GM12878 (cell line): ENCODE results near the gene TTC23L. TPM values are rescaled to one million over a fixed set of nuclear protein-coding genes. Genes with fewer than 3 reads are reported as not detected.

Experiments used
- ATAC-seq: fragments of 200-7000 bp; cut with Tn5 transposase; 3 replicates; pipeline ENCODE4 v1.9.1; 2020; ENCODE audit warnings: mild to moderate bottlenecking, moderate library complexity
- BruUV-seq: library from RNA; stranded (reverse); fragments of 400-500 nt; replicated peaks from 2 replicates; lab custom pipeline; 2021; lab: Mats Ljungman, UMichigan
- CTCF ChIA-PET: fragments of 300-600 bp; sonication (Branson Sonifier 250); formaldehyde crosslinking; extraction: SDS; loops from one replicate; lab custom pipeline; 2021; ENCODE audit warnings: inconsistent platforms; lab: Yijun Ruan, JAX
- POLR2A ChIA-PET: fragments of 350-600 bp; formaldehyde crosslinking; extraction: SDS; loops from one replicate; lab custom pipeline; 2021; ENCODE audit warnings: inconsistent platforms; lab: Charles Lee
- RAD21 ChIA-PET: fragments of 300-600 bp; sonication (Branson Sonifier 250); formaldehyde crosslinking; loops from one replicate; lab custom pipeline; 2023; ENCODE audit warnings: antibody characterized with exemption; ENCODE audit not compliant: unreplicated experiment; lab: Charles Lee
- SMC1A ChIA-PET: fragments of 300-600 bp; sonication (Branson Sonifier 250); formaldehyde crosslinking; loops from one replicate; lab custom pipeline; 2023; ENCODE audit not compliant: unreplicated experiment, uncharacterized antibody; lab: Charles Lee
- DNase-seq: peaks from one replicate; pipeline ENCODE4 v3.0.0-alpha.2; 2011; ENCODE audit warnings: low read depth, low spot score
- FAIRE-seq: peaks from 3 replicates; lab custom pipeline; 2011; peaks lifted over from hg19 to GRCh38; lab: Jason Lieb, UNC
- H2AFZ ChIP-seq: 2 replicates; pipeline ENCODE4 v1.6.0; 2011; ENCODE audit warnings: low read depth, low read length, control low read depth; ENCODE audit not compliant: control insufficient read depth
- H3K27ac ChIP-seq: 2 replicates; pipeline ENCODE4 v1.5.1; 2011; ENCODE audit warnings: control low read depth; ENCODE audit not compliant: control insufficient read depth, insufficient read depth
- H3K27me3 ChIP-seq, 2 experiments: replicated peaks in 1 of 2; 2 replicates each; pipeline versions ENCODE4 v1.6.0 to v1.6.1; 2011; ENCODE audit warnings: low read length in 1 of 2; ENCODE audit not compliant: control insufficient read depth in 2 of 2, insufficient read depth in 2 of 2
- H3K36me3 ChIP-seq, 2 experiments: 2 replicates each; pipeline ENCODE4 v1.5.1; 2011; ENCODE audit warnings: low read length in 1 of 2; ENCODE audit not compliant: control insufficient read depth in 2 of 2, insufficient read depth in 2 of 2
- H3K4me1 ChIP-seq: 2 replicates; pipeline ENCODE4 v1.6.1; 2011; ENCODE audit warnings: mild to moderate bottlenecking, low read length, moderate library complexity, mixed read lengths; ENCODE audit not compliant: control insufficient read depth, insufficient read depth
- H3K4me2 ChIP-seq: 2 replicates; pipeline ENCODE4 v1.6.0; 2011; ENCODE audit warnings: control low read depth; ENCODE audit not compliant: control insufficient read depth, insufficient read depth
- H3K4me3 ChIP-seq: fragments of 200-600 bp; sonication (generic); 2 replicates; pipeline ENCODE4 v1.5.1; 2016
- H3K79me2 ChIP-seq: 2 replicates; pipeline ENCODE4 v1.6.0; 2011; ENCODE audit warnings: low read length; ENCODE audit not compliant: control insufficient read depth, insufficient read depth
- H3K9ac ChIP-seq: 2 replicates; pipeline ENCODE4 v1.8.0; 2011; ENCODE audit warnings: low read length, control low read depth, mixed read lengths; ENCODE audit not compliant: control insufficient read depth, insufficient read depth
- H3K9me3 ChIP-seq: replicated peaks from 3 replicates; pipeline ENCODE4 v1.5.1; 2011; ENCODE audit warnings: mild to moderate bottlenecking, low read length; ENCODE audit not compliant: control insufficient read depth, insufficient read depth
- H4K20me1 ChIP-seq: 2 replicates; pipeline ENCODE4 v1.6.0; 2011; ENCODE audit not compliant: control insufficient read depth, insufficient read depth
- BCLAF1 ChIP-seq: fragments of 450-650 bp; IDR thresholded peaks from 2 replicates; pipeline ENCODE4 v1.6.1; 2017; ENCODE audit warnings: antibody characterized with exemption, mild to moderate bottlenecking, moderate library complexity
- EP300 ChIP-seq, 2 experiments: fragments of 150-350 bp in 1 of 2; IDR thresholded peaks; 2 replicates each; pipeline ENCODE4 v1.6.1; 2011 to 2012; ENCODE audit warnings: low read depth in 2 of 2, low read length in 2 of 2, borderline replicate concordance in 1 of 2, improper control_type of control experiment in 1 of 2, inconsistent platforms in 1 of 2; ENCODE audit not compliant: control insufficient read depth in 1 of 2
- ETV6 ChIP-seq, 2 experiments: fragments of 450-650 bp in 1 of 2; IDR thresholded peaks in 1 of 2; conservative IDR thresholded peaks in 1 of 2; 2 replicates each; pipeline ENCODE4 v1.6.1; 2014; ENCODE audit warnings: antibody characterized with exemption in 1 of 2, borderline replicate concordance in 1 of 2, low read depth in 1 of 2, mild to moderate bottlenecking in 1 of 2, moderate library complexity in 1 of 2
- IKZF1 ChIP-seq: fragments of 450-650 bp; conservative IDR thresholded peaks from 2 replicates; pipeline ENCODE4 v1.6.1; 2017; ENCODE audit warnings: antibody characterized with exemption, mild to moderate bottlenecking
- IRF4 ChIP-seq: IDR thresholded peaks from 2 replicates; pipeline ENCODE4 v1.6.1; 2011; ENCODE audit warnings: low read depth, low read length
- NR2C2 ChIP-seq: IDR thresholded peaks from 2 replicates; pipeline ENCODE4 v1.6.1; 2011; ENCODE audit warnings: borderline replicate concordance, low read depth; ENCODE audit not compliant: control insufficient read depth, insufficient read length
- RUNX3 ChIP-seq: IDR thresholded peaks from 2 replicates; pipeline ENCODE4 v1.6.1; 2012; ENCODE audit warnings: low read length, inconsistent platforms
- SIN3A ChIP-seq: IDR thresholded peaks from 2 replicates; pipeline ENCODE4 v1.6.1; 2012; ENCODE audit warnings: low read depth, low read length, improper control_type of control experiment
- SPI1 ChIP-seq: IDR thresholded peaks from 2 replicates; pipeline ENCODE4 v1.6.1; 2011; ENCODE audit warnings: low read depth, mild to moderate bottlenecking, low read length, moderate library complexity, borderline replicate concordance; ENCODE audit not compliant: insufficient read depth
- TCF7 ChIP-seq: IDR thresholded peaks from 2 replicates; pipeline ENCODE4 v1.6.1; 2014; ENCODE audit warnings: antibody characterized with exemption, borderline replicate concordance
- YBX1 ChIP-seq: fragments of 450-650 bp; IDR thresholded peaks from 2 replicates; pipeline ENCODE4 v1.6.1; 2016; ENCODE audit warnings: antibody characterized with exemption
- WGBS: methylation state at CpG from one replicate; pipeline ENCODE4 v1.1.6; 2016; ENCODE audit warnings: low lambda C conversion rate; ENCODE audit not compliant: insufficient replicate concordance, insufficient coverage; ENCODE audit errors: missing lambda C conversion rate; 5-methylcytosine and 5-hydroxymethylcytosine counted together
- in situ Hi-C: fragments of 300-500 bp; cut with MboI; formaldehyde crosslinking; loops from 9 replicates; pipeline ENCODE4 v1.14.3; 2018; ENCODE audit warnings: mixed read lengths
- intact Hi-C: fragments of 100-400 bp; cut with micrococcal nuclease; formaldehyde crosslinking; loops from one replicate; pipeline ENCODE4 v1.14.2; 2022; ENCODE audit not compliant: unreplicated experiment
- polyA plus RNA-seq, 11 experiments: library from polyadenylated mRNA; depleted of rRNA in 4 of 11; unstranded in 6 of 11; stranded (reverse) in 5 of 11; fragments of >200 nt; fragmentation: Nextera tagmentation in 4 of 11; fragmentation: Illumina TruSeq in 1 of 11; extraction: Ambion mirVana in 4 of 11; extraction: Trizol in 1 of 11; gene quantifications; 1 replicate in 1 of 11; 2 replicates in 10 of 11; pipeline versions ENCODE4 v1.2.1 to v1.2.3, GENCODE V29; 2011 to 2016; ENCODE audit warnings: inconsistent platforms in 2 of 11, missing spikeins in 2 of 11, low read depth in 1 of 11
- total RNA-seq, 4 experiments: library from RNA; depleted of rRNA in 3 of 4; stranded (reverse); fragments of >200 nt in 3 of 4; fragmentation: Illumina TruSeq in 1 of 4; extraction: Trizol in 1 of 4; gene quantifications; 2 replicates each; pipeline versions ENCODE4 v1.2.1 to v1.2.3, GENCODE V29; 2013 to 2021

The TTC23L gene
- total and polyA plus RNA-seq, 10 of the 15 experiments (the other 5 are each of a cell fraction or from before 2014, with no cell fraction given), result 0.09 to 0.34 TPM; not detected in 8

GRCh38 chr5:34916518-34916917 lies 77.6 kb downstream of the TTC23L start:
- H3K79me2 ChIP-seq, result peaks cover 73% of the 10 kb centered on the region
- CTCF ChIA-PET, result interaction anchor here (1.1 to 2.9 kb wide), 6 partner anchors 9 to 431 kb away, joined by 3 to 12 read pairs (median 6); partner anchors contain the start of gene DNAJC21
- BruUV-seq, result no TSS peak
- peak overlapping the region; percentile 86 for H3K4me3 ChIP-seq
- H3K4me1 ChIP-seq, result peaks cover 6% of the 10 kb centered on the region; the same call in 1 of the 2 replicates
- in situ Hi-C loops (loop anchor here (10.0 to 25.0 kb wide), 3 partner anchors 429 to 1472 kb away; partner anchors contain the start of genes AMACR and TARS1), intact Hi-C loops (loop anchor here (5.0 to 10.0 kb wide), 2 partner anchors 86 to 912 kb away; partner anchors contain the start of gene AMACR)
- DNase-seq, result no peak
- H3K4me2 ChIP-seq, result peak overlapping the region; percentile 88
- no peak for TF ChIP-seq ETV6 (conservative IDR thresholded peaks at IDR 0.05 in 1 of 2, IDR thresholded peaks at IDR 0.05 in 1 of 2; ENCODE audit: borderline replicate concordance in 1 of 2, low read depth in 1 of 2)
- TF ChIP-seq EP300 (IDR thresholded peaks at IDR 0.05; ENCODE audit: borderline replicate concordance in 1 of 2, control insufficient read depth in 1 of 2, low read depth in 2 of 2, low read length in 2 of 2), result no peak
- no peak for TF ChIP-seq IRF4
- no peak for TF ChIP-seq NR2C2
- TF ChIP-seq BCLAF1, result no peak
- TF ChIP-seq SIN3A, result no peak
- no peak for TF ChIP-seq TCF7
- TF ChIP-seq IKZF1, result no peak
- no peak for TF ChIP-seq SPI1
- no peak for TF ChIP-seq YBX1
- no peak for TF ChIP-seq RUNX3
- H3K9ac ChIP-seq, result peak overlapping the region; percentile 96
- peaks cover 0 to 13% of the 10 kb centered on the region in 2 experiments; a peak in 2 of 4 replicates for H3K36me3 ChIP-seq
- no peaks in the 10 kb centered on the region for H3K9me3 ChIP-seq
- RAD21 ChIA-PET, result interaction anchor here (0.8 to 3.8 kb wide), 5 partner anchors 13 to 430 kb away, joined by 3 to 50 read pairs (median 5); partner anchors contain the start of gene DNAJC21
- H2AFZ ChIP-seq, result no peak overlapping the region
- ATAC-seq, result no peak
- FAIRE-seq, result no peak
- POLR2A ChIA-PET, result interaction anchor here (0.6 to 5.3 kb wide), 3 partner anchors 12 to 311 kb away, joined by 3 to 79 read pairs (median 11); partner anchors contain the start of gene DNAJC21
- H3K27me3 ChIP-seq, result no peaks in the 10 kb centered on the region
- no peaks in the 10 kb centered on the region for H4K20me1 ChIP-seq
- 1% methylated on average over 6 of the region's 6 CpGs for WGBS
- SMC1A ChIA-PET, result interaction anchor here (0.7 to 4.5 kb wide), 13 partner anchors 10 to 919 kb away, joined by 3 to 27 read pairs (median 4); partner anchors contain the start of gene DNAJC21
- peak overlapping the region; percentile 90 for H3K27ac ChIP-seq
